Stomach (tissue), 4 donors: ENCODE results near the gene HDGFL3.
"Not testable (repeated sequence)": the region's sequence is repeated elsewhere in the genome, so short reads cannot be mapped to it uniquely, and the experiment has no call there.

Experiments used
- CTCF ChIP-seq, 7 experiments: fragments of 450-650 bp in 4 of 7; fragments of 200-600 bp in 3 of 7; sonication (generic) in 3 of 7; IDR thresholded peaks; one replicate each; pipeline ENCODE4 v1.5.1; 2016 to 2019; ENCODE audit warnings: antibody characterized with exemption in 7 of 7, control low read depth in 2 of 7, mild to moderate bottlenecking in 1 of 7
- POLR2A ChIP-seq, 4 donors: fragments of 450-650 bp; IDR thresholded peaks; one replicate each; pipeline ENCODE4 v1.6.1; 2016; ENCODE audit warnings: antibody characterized with exemption in 4 of 4, control low read depth in 2 of 4, mild to moderate bottlenecking in 1 of 4, moderate library complexity in 1 of 4
- POLR2AphosphoS5 ChIP-seq, 3 donors: sonication (generic); formaldehyde crosslinking; IDR thresholded peaks; one replicate each; pipeline ENCODE4 v1.6.1; 2016; ENCODE audit warnings: antibody characterized with exemption in 3 of 3

GRCh38 chr15:83221781-83222180 is 14.2 kb upstream of the HDGFL3 start:
- not testable (repeated sequence) for TF ChIP-seq POLR2A, CTCF, POLR2AphosphoS5 (IDR thresholded peaks at IDR 0.05)
